A673 (cell line): ENCODE measurements around the gene HSPA1A. TPM values are rescaled to one million over a fixed set of nuclear protein-coding genes. Genes with fewer than 3 reads are reported as not detected.

ENCODE experiments used
- BruUV-seq: library from RNA; stranded (reverse); fragments of 400-500 nt; replicated peaks from 2 replicates; lab custom pipeline; 2021; lab: Mats Ljungman, UMichigan
- CTCF ChIA-PET: fragments of 300-600 bp; sonication (Branson Sonifier 250); formaldehyde crosslinking; loops from one replicate; lab custom pipeline; 2022; ENCODE audit warnings: antibody characterized with exemption; lab: Charles Lee
- POLR2A ChIA-PET: fragments of 300-600 bp; sonication (Branson Sonifier 250); formaldehyde crosslinking; loops from one replicate; lab custom pipeline; 2022; ENCODE audit warnings: antibody characterized with exemption; ENCODE audit not compliant: low non-redundant PET; lab: Charles Lee
- DNase-seq: peaks from one replicate; pipeline ENCODE4 v3.0.0-alpha.2; 2015; ENCODE audit warnings: low spot score
- H3K27ac ChIP-seq: fragments of 200-600 bp; sonication (generic); 2 replicates; pipeline ENCODE4 v1.5.1; 2016; ENCODE audit warnings: mixed run types, low read depth, mild to moderate bottlenecking, mixed read lengths, antibody characterized with exemption, low read length; ENCODE audit not compliant: poor library complexity, severe bottlenecking
- H3K27me3 ChIP-seq: fragments of 200-600 bp; sonication (generic); replicated peaks from 2 replicates; pipeline ENCODE4 v1.6.1; 2017; ENCODE audit warnings: mixed run types, low read depth, mild to moderate bottlenecking, mixed read lengths, antibody characterized with exemption, low read length; ENCODE audit not compliant: insufficient read depth, poor library complexity
- H3K36me3 ChIP-seq: fragments of 200-600 bp; sonication (generic); 2 replicates; pipeline ENCODE4 v1.6.1; 2016; ENCODE audit warnings: mixed run types, mild to moderate bottlenecking, mixed read lengths, antibody characterized with exemption, low read length; ENCODE audit not compliant: insufficient read depth, poor library complexity, severe bottlenecking
- H3K4me1 ChIP-seq: fragments of 200-600 bp; sonication (generic); 2 replicates; pipeline ENCODE4 v1.6.1; 2017; ENCODE audit warnings: mixed run types, mild to moderate bottlenecking, mixed read lengths, antibody characterized with exemption, low read length; ENCODE audit not compliant: insufficient read depth, poor library complexity, severe bottlenecking
- H3K4me3 ChIP-seq: fragments of 200-600 bp; sonication (generic); 2 replicates; pipeline ENCODE4 v1.5.1; 2016; ENCODE audit warnings: low read depth, mixed run types, mild to moderate bottlenecking, mixed read lengths, low read length; ENCODE audit not compliant: poor library complexity, severe bottlenecking
- H3K9me3 ChIP-seq: fragments of 200-600 bp; sonication (generic); 2 replicates; pipeline ENCODE4 v1.6.1; 2016; ENCODE audit warnings: mixed run types, low read depth, mild to moderate bottlenecking, mixed read lengths, antibody characterized with exemption, low read length; ENCODE audit not compliant: poor library complexity, severe bottlenecking
- EZH2 ChIP-seq: fragments of 200-600 bp; sonication (generic); IDR thresholded peaks from 2 replicates; pipeline ENCODE4 v1.6.1; 2017; ENCODE audit warnings: borderline replicate concordance, low read depth, mild to moderate bottlenecking, mixed read lengths, antibody characterized with exemption, low read length; ENCODE audit not compliant: poor library complexity, severe bottlenecking
- intact Hi-C: fragments of 100-400 bp; cut with micrococcal nuclease; formaldehyde crosslinking; loops from one replicate; pipeline ENCODE4 v1.10.0; 2022; ENCODE audit not compliant: unreplicated experiment
- total RNA-seq: library from RNA; stranded (reverse); gene quantifications from 2 replicates; pipeline ENCODE4 v1.2.3, GENCODE V29; 2021
- TF ChIP-seq, protein P1 (sequence below): fragments of 300-800, 200-600 bp; sonication (generic); conservative IDR thresholded peaks from 2 replicates; pipeline ENCODE4 v1.5.1; 2017; ENCODE audit warnings: low read depth, mild to moderate bottlenecking, antibody characterized with exemption, low read length, moderate library complexity, mixed read lengths

The HSPA1A gene
- total RNA-seq, 1 experiment from 2014 or later: 129 TPM

GRCh38 chr6:31775633-31776484, 39.5 kb upstream of the HSPA1A start:
- BruUV-seq: no TSS peak
- no peak for DNase-seq
- intact Hi-C loops: no loop called here
- TF ChIP-seq, protein P1, sequence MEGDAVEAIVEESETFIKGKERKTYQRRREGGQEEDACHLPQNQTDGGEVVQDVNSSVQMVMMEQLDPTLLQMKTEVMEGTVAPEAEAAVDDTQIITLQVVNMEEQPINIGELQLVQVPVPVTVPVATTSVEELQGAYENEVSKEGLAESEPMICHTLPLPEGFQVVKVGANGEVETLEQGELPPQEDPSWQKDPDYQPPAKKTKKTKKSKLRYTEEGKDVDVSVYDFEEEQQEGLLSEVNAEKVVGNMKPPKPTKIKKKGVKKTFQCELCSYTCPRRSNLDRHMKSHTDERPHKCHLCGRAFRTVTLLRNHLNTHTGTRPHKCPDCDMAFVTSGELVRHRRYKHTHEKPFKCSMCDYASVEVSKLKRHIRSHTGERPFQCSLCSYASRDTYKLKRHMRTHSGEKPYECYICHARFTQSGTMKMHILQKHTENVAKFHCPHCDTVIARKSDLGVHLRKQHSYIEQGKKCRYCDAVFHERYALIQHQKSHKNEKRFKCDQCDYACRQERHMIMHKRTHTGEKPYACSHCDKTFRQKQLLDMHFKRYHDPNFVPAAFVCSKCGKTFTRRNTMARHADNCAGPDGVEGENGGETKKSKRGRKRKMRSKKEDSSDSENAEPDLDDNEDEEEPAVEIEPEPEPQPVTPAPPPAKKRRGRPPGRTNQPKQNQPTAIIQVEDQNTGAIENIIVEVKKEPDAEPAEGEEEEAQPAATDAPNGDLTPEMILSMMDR: no peak
- no peak for TF ChIP-seq EZH2
- H3K9me3 ChIP-seq: no peaks in the 10 kb centered on the region
- no peak overlapping the region for H3K27ac ChIP-seq
- ChIA-PET POLR2A (interaction anchor here (0.6 kb wide), 1 partner anchor 8 kb away, joined by 3 read pairs; no protein-coding TSS in a partner anchor), CTCF (interaction anchor here (0.6 kb wide), 1 partner anchor 59 kb away, joined by 6 read pairs; no protein-coding TSS in a partner anchor)
- H3K36me3 ChIP-seq: peaks cover 30% of the 10 kb centered on the region
- H3K27me3 ChIP-seq: no peaks in the 10 kb centered on the region
- H3K4me1 ChIP-seq: peaks cover 11% of the 10 kb centered on the region
- H3K4me3 ChIP-seq: no peak overlapping the region

- ChIA-PET CTCF (no interaction called here), POLR2A (no interaction called here)
- Histone ChIP-seq H3K27ac (peak overlapping the region; percentile 47), H3K27me3 (no peaks in the 10 kb centered on the region), H3K4me3 (no peak overlapping the region), H3K36me3 (peaks cover 36% of the 10 kb centered on the region), H3K4me1 (peaks cover 11% of the 10 kb centered on the region), H3K9me3 (no peaks in the 10 kb centered on the region)
- intact Hi-C loops: no loop called here
- TF ChIP-seq, protein P1: no peak
- TF ChIP-seq EZH2: no peak
- BruUV-seq: no TSS peak
- DNase-seq: no peak
Observed at GRCh38 chr6:31776485-31776988, 38.8 kb upstream of the HSPA1A start.

GRCh38 chr6:31776989-31777666, 38.2 kb upstream of the HSPA1A start, which contains the start of gene VWA7:
Gene VWA7, minus strand, starts transcription at chr6:31777328. Its CDS starts 549 bp downstream, at chr6:31776779.
- peak within 1 kb of the TSS; percentile 47 for H3K27ac ChIP-seq
- peaks cover 11% of the 10 kb centered on the region for H3K4me1 ChIP-seq
- peaks cover 42% of the 10 kb centered on the region for H3K36me3 ChIP-seq
- CTCF ChIA-PET: interaction anchor here (0.6 kb wide), 1 partner anchor 65 kb away, joined by 3 read pairs; no protein-coding TSS in a partner anchor
- H3K9me3 ChIP-seq: no peaks in the 10 kb centered on the region
- intact Hi-C loops: no loop called here
- BruUV-seq: no TSS peak
- POLR2A ChIA-PET: no interaction called here
- no peaks in the 10 kb centered on the region for H3K27me3 ChIP-seq
- peak; percentile 59 for DNase-seq
- TF ChIP-seq, protein P1: no peak
- no peak for TF ChIP-seq EZH2
- H3K4me3 ChIP-seq: no peak within 1 kb of the TSS
